ENCODE measurements around the gene CECR2.

CECR2 gene

DNA sequence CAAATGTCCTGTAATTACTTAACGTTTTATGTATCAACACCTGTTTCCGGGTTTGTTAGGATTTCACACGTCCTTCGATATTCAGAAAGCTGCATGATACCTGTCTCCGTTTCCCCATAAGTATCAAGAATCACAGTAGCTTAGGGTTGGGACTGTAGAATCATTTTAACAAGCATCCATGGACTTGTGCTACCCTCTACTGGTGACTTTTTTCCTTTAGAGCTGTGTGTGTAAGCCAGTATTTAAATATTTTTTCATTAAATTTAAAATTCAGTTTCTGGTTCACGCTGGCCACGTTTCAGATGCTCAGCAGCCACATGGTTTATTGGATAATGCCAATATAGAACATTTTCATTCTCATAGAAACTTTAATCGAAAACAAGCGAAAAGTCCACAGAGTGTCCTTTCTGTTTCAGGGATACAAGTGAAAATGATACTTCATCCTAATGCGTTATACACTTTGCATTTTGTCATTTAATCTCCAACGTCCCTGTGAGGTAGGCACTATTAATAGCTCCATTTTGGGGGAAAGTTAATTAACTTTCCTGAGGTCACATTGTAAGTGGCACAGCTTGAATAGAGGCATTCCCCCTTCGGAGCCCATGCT is 132.5 kb downstream of the CECR2 start:
- TF ChIP-seq TAF1 (IDR thresholded peaks at IDR 0.05; ENCODE audit: borderline replicate concordance, insufficient read depth, low read length) (no peak), SIN3A (IDR thresholded peaks at IDR 0.05; ENCODE audit: borderline replicate concordance, insufficient read depth, low read length) (no peak), POLR2AphosphoS5 (IDR thresholded peaks at IDR 0.05; ENCODE audit: low read depth, low read length) (no peak), REST (IDR thresholded peaks at IDR 0.05; ENCODE audit: insufficient read depth in 1 of 2, low read depth in 2 of 2, low read length in 2 of 2) (no peak), FOXP2 (optimal IDR thresholded peaks at IDR 0.05; ENCODE audit: borderline replicate concordance, extremely low read depth, extremely low read length, insufficient read depth) (no peak)

DNA sequence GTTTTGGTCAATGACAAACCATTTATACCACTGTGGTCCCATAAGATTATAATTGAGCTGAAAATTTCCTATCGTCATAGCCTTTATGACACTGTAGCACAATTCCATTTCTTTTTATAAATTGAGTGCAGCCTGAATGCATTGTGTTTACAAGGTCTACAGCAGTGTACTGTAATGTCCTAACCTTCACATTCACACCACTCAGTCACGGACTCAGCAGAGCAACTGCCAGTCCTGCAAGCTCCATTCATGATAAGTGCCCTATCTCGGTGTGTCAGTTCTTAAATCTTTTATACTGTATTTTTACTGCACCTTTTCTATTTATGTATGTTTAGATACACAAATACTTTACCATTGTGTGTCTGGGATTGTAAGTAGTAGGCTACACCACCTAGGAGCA is 138.8 kb downstream of the CECR2 start:
- no peak for TF ChIP-seq TAF1 (IDR thresholded peaks at IDR 0.05; ENCODE audit: borderline replicate concordance, insufficient read depth, low read length)
- no peak for TF ChIP-seq REST (IDR thresholded peaks at IDR 0.05; ENCODE audit: insufficient read depth in 1 of 2, low read depth in 2 of 2, low read length in 2 of 2)
- TF ChIP-seq POLR2AphosphoS5 (IDR thresholded peaks at IDR 0.05; ENCODE audit: low read depth, low read length) = no peak
- TF ChIP-seq SIN3A (IDR thresholded peaks at IDR 0.05; ENCODE audit: borderline replicate concordance, insufficient read depth, low read length) = no peak
- no peak for TF ChIP-seq FOXP2 (optimal IDR thresholded peaks at IDR 0.05; ENCODE audit: borderline replicate concordance, extremely low read depth, extremely low read length, insufficient read depth)

- TF ChIP-seq FOXP2 (optimal IDR thresholded peaks at IDR 0.05; ENCODE audit: borderline replicate concordance, extremely low read depth, extremely low read length, insufficient read depth) (no peak), POLR2AphosphoS5 (IDR thresholded peaks at IDR 0.05; ENCODE audit: low read depth, low read length) (no peak), TAF1 (IDR thresholded peaks at IDR 0.05; ENCODE audit: borderline replicate concordance, insufficient read depth, low read length) (no peak), REST (IDR thresholded peaks at IDR 0.05; ENCODE audit: insufficient read depth in 1 of 2, low read depth in 2 of 2, low read length in 2 of 2) (no peak), SIN3A (IDR thresholded peaks at IDR 0.05; ENCODE audit: borderline replicate concordance, insufficient read depth, low read length) (no peak)
Observed at GRCh38 chr22:17512960-17513359, 143.7 kb downstream of the CECR2 start.

- no peak for TF ChIP-seq SIN3A (IDR thresholded peaks at IDR 0.05; ENCODE audit: borderline replicate concordance, insufficient read depth, low read length)
- TF ChIP-seq REST (IDR thresholded peaks at IDR 0.05; ENCODE audit: insufficient read depth in 1 of 2, low read depth in 2 of 2, low read length in 2 of 2) = no peak
- no peak for TF ChIP-seq POLR2AphosphoS5 (IDR thresholded peaks at IDR 0.05; ENCODE audit: low read depth, low read length)
- no peak for TF ChIP-seq FOXP2 (optimal IDR thresholded peaks at IDR 0.05; ENCODE audit: borderline replicate concordance, extremely low read depth, extremely low read length, insufficient read depth)
- TF ChIP-seq TAF1 (IDR thresholded peaks at IDR 0.05; ENCODE audit: borderline replicate concordance, insufficient read depth, low read length) = no peak
Observed at GRCh38 chr22:17513612-17514011, 144.4 kb downstream of the CECR2 start.

Measured in PFSK-1 (cell line).